Effector CD8-positive, alpha-beta T cell (primary cell): ENCODE measurements around the gene BNC2.

Experiments used
- DNase-seq: peaks from one replicate; lab custom pipeline; 2025; lab: John Stamatoyannopoulos, UW

BNC2 gene

GRCh38 chr9:16413509-16414016, 456.9 kb downstream of the BNC2 start:
- no peak for DNase-seq

- no peak for DNase-seq
Observed at GRCh38 chr9:16412740-16413139, 457.7 kb downstream of the BNC2 start.

DNA sequence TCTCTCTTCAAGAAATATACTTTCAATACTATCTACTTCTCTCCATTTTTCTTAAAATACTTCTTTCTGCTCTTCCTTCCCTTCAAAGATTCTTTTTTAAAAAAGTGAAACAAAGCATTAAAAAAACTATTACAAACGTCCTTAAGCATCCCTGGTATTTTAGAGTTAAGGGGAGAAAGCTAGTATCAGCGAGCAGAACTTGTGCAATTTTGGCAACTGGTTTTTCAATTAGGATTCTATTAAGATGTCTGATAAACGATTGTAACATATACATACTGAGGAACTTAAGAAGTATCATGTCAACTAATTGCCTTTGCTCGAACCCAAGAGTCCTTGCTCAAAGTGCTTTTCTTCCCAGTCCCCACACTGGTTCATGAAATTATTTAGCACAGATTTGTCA, 459.2 kb downstream of the BNC2 start:
- no peak for DNase-seq

DNA sequence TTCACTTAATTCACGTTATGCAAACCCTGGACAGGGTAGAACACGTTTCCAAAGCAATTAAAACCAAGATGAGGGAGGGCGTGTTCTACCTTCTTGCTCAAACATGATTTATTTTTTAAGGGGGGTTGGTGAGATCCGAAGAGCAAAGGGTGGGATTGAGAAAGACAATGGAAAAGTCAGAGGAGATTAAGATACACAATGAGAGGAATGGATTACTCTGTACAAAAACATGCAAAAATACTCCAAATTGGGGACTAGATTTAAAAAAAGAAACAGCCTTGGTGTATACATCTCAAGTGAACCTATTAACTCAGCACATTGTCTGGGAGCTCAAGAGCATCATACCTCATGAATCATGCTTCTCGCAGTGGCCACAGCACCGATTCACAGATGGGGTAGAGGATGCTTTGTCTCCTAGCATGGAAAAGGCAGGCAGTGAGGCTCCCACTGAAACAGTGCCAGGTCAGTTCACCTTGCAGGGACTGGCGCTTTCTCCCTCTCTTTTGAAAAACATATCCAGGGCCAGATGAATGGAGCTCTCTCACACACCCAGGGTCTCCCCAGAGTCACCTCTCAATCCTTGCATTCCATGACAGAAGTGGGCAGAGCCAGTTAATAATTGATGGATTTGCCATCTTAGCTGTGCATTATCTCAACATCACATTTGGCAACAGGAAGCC, 459.7 kb downstream of the BNC2 start:
- no peak for DNase-seq

DNA sequence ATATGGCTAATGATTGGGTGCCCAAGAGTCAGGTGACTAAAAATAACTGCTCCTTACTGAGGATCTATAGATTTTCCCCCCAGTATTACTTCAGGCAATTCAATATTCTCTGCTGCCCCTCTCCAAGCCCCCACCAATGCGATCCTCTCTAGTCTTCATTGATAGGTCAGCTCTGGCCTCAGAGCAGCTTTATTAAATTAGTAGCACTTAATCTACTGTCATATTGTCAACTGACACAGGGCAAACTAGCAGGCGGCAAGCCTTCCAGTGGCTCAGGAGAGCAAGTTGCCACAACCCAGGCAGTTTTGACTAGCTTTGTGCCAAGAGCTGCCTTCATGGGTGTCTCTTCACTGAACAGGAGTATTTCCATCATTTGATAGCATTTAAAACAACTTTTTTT, 462.9 kb downstream of the BNC2 start:
- DNase-seq: no peak

DNA sequence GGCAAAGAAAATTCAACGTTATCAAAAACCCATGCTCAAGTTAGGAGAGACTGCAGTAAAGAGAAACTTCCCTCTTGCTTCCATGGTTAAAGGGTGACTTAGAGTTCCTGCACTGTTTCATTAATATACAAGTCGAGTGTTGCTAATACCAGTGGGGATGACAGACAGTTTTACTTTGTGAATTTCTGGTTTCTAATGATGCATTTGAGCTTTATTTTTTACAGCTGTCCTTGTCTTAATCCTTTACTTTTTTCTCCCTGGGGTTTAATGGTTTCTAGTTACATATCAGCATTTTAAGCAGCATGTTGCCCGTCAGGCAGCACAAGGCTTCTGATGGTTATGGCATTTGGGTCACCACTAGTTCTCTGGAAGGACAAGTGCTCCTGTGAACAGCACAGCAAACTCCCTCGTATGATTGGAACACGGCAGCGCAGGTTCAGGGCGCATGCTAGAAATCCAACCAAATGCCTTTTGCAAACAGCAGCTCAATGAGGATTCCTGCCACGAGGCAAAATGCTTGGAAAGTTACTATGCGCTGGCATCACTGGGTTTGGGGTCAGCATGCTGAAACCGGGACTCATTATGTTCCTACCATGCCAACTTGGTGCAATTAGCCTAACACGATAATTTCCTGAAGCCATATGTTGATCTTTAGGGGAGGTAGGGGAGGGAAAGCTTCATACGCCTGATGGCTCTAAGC, 463.8 kb downstream of the BNC2 start:
- no peak for DNase-seq

DNA sequence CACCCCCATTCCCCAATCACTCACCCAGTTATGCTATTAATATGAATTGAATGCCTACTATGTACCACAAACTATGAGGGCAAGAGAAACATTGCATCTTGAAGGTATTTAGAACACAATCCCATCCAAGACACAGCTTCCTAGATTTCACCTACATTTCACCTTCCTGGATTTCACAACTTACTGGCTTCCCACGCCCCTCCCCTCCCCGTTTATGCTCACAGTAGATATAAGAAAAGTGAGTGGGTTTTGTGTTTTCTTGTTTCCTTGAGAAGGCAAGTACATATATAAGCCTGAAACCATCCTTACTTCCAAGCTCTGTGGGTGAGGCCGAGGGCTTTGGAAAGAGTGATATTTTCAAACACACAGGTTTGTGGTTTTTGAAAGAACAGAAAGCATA, 465.0 kb downstream of the BNC2 start:
- no peak for DNase-seq

DNA sequence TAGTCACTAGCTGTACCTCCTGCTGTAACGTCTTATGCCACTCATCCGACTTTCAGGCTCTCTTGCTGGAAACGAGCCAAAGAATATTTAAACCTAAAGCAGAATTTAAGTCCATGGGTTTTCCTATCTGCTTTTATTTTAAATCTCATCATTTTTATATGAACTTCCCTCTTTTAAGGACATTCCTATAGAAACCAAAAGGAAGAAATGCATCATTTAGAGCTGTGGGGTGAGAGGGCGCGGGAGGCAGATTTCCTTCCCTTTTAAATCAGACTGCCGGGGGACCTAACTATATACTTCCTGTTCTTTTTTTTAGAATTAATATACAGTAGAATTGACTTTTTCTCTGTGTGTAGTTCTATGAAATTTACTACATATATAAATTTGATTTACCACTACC, 468.8 kb downstream of the BNC2 start:
- no peak for DNase-seq

DNA sequence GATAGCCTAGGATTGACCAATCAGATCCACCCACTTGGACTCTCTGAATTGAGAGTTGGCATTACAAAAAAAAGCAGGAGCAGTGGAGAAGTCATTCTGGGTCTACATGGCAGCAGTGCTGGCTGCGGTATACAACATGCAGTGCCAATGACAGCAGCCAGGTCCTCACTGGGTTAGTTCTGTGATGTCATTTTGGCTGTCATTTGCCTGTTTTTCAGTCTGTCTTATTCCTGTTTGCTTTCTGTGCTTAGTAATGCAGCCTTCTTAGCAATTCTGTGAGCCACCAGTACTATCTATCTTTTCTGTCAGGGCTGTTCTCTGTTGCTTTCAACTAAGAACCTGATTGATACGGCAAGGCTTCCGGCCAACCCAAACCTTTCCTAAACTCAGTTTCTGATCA, 471.8 kb downstream of the BNC2 start:
- DNase-seq: no peak

GRCh38 chr9:16396389-16396788, 474.1 kb downstream of the BNC2 start:
- no peak for DNase-seq

- no peak for DNase-seq
Observed at GRCh38 chr9:16391369-16391768, 479.1 kb downstream of the BNC2 start.

DNA sequence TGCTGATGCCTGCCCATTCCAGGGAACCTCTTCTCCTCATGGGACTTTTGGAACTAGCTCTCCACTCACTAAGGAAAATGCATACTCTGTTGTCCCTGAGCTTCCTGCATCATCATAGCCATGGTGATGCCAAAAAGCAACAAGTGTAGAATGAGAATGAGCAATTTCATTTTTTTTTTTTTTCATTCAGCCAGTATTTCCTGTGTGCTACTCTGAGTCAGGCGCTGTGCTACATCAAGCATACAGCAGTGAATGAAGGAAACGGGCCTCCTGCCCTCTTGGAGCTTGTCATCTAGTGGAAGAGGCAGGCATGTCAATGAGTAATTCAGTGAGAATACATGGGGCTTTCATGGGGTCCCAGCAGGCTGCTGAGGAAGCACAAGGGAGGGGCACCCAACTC, 483.1 kb downstream of the BNC2 start:
- no peak for DNase-seq

DNA sequence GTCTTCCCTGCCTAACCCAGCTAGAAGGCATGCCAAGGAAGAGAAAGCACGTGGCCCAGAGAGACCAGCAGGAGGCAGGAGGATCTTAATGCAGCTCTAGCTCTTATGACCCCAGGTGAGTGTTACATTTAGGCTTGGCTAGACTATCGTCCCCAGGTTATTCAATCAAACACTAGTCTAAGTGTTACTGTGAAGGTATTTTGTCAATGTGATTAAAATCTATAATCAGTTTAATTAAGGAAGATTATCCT, 483.7 kb downstream of the BNC2 start:
- no peak for DNase-seq

- no peak for DNase-seq
Observed at GRCh38 chr9:16386007-16386826, 484.3 kb downstream of the BNC2 start.

- DNase-seq: no peak
Observed at GRCh38 chr9:16385590-16385989, 484.9 kb downstream of the BNC2 start.

DNA sequence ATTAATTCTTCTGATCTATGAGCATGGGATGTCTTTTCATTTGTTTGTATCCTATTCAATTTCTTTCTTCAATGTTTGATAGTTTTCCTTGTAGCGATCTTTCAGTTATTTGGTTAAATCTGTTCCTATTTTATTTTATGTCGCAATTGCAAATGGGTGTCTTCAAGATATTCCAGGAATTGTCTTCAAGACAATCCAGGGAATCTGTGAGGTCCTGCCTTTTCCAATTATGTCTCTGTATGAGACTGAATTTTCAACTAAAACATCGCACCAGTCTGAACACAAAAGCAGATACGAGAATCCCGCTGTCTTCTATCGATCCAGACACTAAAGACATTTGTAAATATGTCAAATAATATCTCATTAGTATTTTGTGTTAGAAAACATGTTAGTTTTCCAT, 485.5 kb downstream of the BNC2 start:
- DNase-seq: no peak

DNA sequence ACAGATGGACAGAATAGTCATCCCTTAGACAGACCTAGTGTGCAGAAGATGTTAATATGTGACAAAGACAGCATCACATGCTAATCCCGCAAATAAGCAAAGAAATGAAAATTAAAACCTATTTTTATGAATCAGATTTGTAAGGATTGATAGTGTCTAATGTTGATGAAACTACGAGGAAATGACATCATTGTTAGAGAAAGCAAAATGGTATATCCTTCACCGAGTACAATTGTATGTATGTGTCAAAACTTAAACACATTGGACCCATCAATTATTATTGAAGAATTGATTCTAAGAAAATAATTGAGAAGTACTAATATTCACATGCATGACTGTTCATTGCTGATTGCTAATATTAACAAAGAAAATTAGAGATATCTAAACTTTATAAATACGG, 493.2 kb downstream of the BNC2 start:
- no peak for DNase-seq

DNA sequence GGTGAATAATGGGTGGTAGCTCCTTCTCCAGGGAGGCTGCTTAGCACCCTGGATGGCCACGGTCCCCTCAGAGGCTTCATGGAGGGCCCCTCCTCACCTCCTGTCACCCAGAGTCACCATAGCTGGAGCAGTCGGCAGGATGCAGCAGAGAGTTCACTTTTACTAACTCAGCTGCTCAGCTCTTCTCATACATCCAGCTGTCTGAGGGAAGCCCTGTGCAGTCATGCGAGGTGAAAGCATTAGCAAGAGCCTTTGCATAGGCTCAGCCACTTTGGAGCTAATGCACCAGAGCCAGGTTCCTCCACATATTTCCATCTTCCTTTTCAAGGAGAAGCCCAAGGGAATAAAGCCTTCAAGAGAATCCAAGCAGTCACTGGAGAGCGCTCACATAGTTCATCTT, 499.2 kb downstream of the BNC2 start:
- DNase-seq: no peak

GRCh38 chr9:16370647-16371046, 499.8 kb downstream of the BNC2 start:
- DNase-seq: no peak

GRCh38 chr9:16369427-16369826, 501.0 kb downstream of the BNC2 start:
- no peak for DNase-seq

- no peak for DNase-seq
Observed at GRCh38 chr9:16368237-16369087, 502.0 kb downstream of the BNC2 start.

GRCh38 chr9:16367605-16368231, 502.8 kb downstream of the BNC2 start:
- DNase-seq: no peak
